A673 (cell line): Measurements from ENCODE around the gene KCNIP1.

Source experiments
- CTCF ChIP-seq: fragments of 300-800, 200-600 bp; sonication (generic); conservative IDR thresholded peaks from 2 replicates; pipeline ENCODE4 v1.5.1; 2017; ENCODE audit warnings: low read depth, mild to moderate bottlenecking, antibody characterized with exemption, low read length, moderate library complexity, mixed read lengths
- EZH2 ChIP-seq: fragments of 200-600 bp; sonication (generic); IDR thresholded peaks from 2 replicates; pipeline ENCODE4 v1.6.1; 2017; ENCODE audit warnings: borderline replicate concordance, low read depth, mild to moderate bottlenecking, mixed read lengths, antibody characterized with exemption, low read length; ENCODE audit not compliant: poor library complexity, severe bottlenecking

GRCh38 chr5:170655476-170655875 lies 151.7 kb downstream of the KCNIP1 start:
- TF ChIP-seq CTCF, result no peak
- no peak for TF ChIP-seq EZH2
